HEK293 (cell line): Measurements from ENCODE around the gene LRP10.

ENCODE experiments used
- CTCF ChIP-seq: fragments of 450-650 bp; formaldehyde crosslinking; IDR thresholded peaks from 2 replicates; pipeline ENCODE4 v1.5.1; 2016; ENCODE audit warnings: missing biosample characterization, missing genetic modification characterization
- PBX3 ChIP-seq: sonication (generic); formaldehyde crosslinking; IDR thresholded peaks from 2 replicates; pipeline ENCODE4 v1.8.1; 2022; ENCODE audit warnings: mild to moderate bottlenecking, moderate library complexity, missing genetic modification reagents
- REST ChIP-seq: fragments of 450-650 bp; formaldehyde crosslinking; IDR thresholded peaks from 2 replicates; pipeline ENCODE4 v1.5.1; 2016; ENCODE audit warnings: missing biosample characterization, missing genetic modification characterization
- ZNF16 ChIP-seq: fragments of 450-650 bp; formaldehyde crosslinking; IDR thresholded peaks from 2 replicates; pipeline ENCODE4 v1.5.1; 2016; ENCODE audit warnings: low read depth, missing biosample characterization, missing genetic modification characterization
- ZNF302 ChIP-seq: fragments of 450-650 bp; formaldehyde crosslinking; IDR thresholded peaks from 2 replicates; pipeline ENCODE4 v1.5.1; 2016; ENCODE audit warnings: missing biosample characterization, missing genetic modification characterization, low read depth
- ZNF354C ChIP-seq: fragments of 450-650 bp; formaldehyde crosslinking; IDR thresholded peaks from 2 replicates; pipeline ENCODE4 v1.5.1; 2016; ENCODE audit warnings: missing biosample characterization, missing genetic modification characterization, low read depth, borderline replicate concordance
- ZNF639 ChIP-seq: fragments of 450-650 bp; formaldehyde crosslinking; IDR thresholded peaks from 2 replicates; pipeline ENCODE4 v1.5.1; 2016; ENCODE audit warnings: missing biosample characterization, missing genetic modification characterization
- ZSCAN18 ChIP-seq: fragments of 450-650 bp; formaldehyde crosslinking; IDR thresholded peaks from 2 replicates; pipeline ENCODE4 v1.5.1; 2016; ENCODE audit warnings: missing biosample characterization, missing genetic modification characterization

- no peak for TF ChIP-seq CTCF (tag by site-specific recombination)
- TF ChIP-seq PBX3 = no peak
- TF ChIP-seq ZNF354C (tag by site-specific recombination) = no peak
- no peak for TF ChIP-seq ZNF302
- no peak for TF ChIP-seq ZNF16
- TF ChIP-seq ZNF639 (tag by site-specific recombination) = no peak
- no peak for TF ChIP-seq ZSCAN18 (tag by site-specific recombination)
- TF ChIP-seq REST (tag by site-specific recombination) = no peak
Measured at GRCh38 chr14:22856428-22856827, 15.1 kb upstream of the LRP10 start.
